Tibial artery (tissue), 4 donors: ENCODE results near the gene TOM1L2.

Experiments
- DNase-seq, 2 donors: peaks; one replicate each; pipeline ENCODE4 v3.0.0-alpha.2; 2019
- H3K27ac ChIP-seq, 2 donors: fragments of 200-600 bp; sonication (generic) in 1 of 2; 1 replicate in 1 of 2; 2 replicates in 1 of 2; pipeline ENCODE4 v1.5.1; 2018 to 2019; ENCODE audit warnings: mild to moderate bottlenecking in 1 of 2
- H3K27me3 ChIP-seq, 2 donors: fragments of 200-600 bp; sonication (generic) in 1 of 2; one replicate each; pipeline versions ENCODE4 v1.5.1 to v1.6.0; 2016 to 2019
- H3K36me3 ChIP-seq, 3 donors: fragments of 200-600 bp; sonication (generic) in 2 of 3; one replicate each; pipeline ENCODE4 v1.5.1; 2016 to 2019; ENCODE audit warnings: mild to moderate bottlenecking in 2 of 3
- H3K4me1 ChIP-seq, 4 donors: fragments of 200-600 bp; sonication (generic) in 2 of 4; 1 replicate in 3 of 4; 2 replicates in 1 of 4; pipeline ENCODE4 v1.5.1; 2016 to 2019
- H3K4me3 ChIP-seq, 2 donors: fragments of 200-600 bp; sonication (generic) in 1 of 2; 1 replicate in 1 of 2; 2 replicates in 1 of 2; pipeline ENCODE4 v1.5.1; 2018 to 2019; ENCODE audit warnings: mild to moderate bottlenecking in 2 of 2
- H3K9me3 ChIP-seq, 3 donors: fragments of 200-600 bp; sonication (generic) in 1 of 3; one replicate each; pipeline ENCODE4 v1.5.1; 2016 to 2019
- CTCF ChIP-seq, 2 experiments: fragments of 200-600 bp in 1 of 2; fragments of 450-650 bp in 1 of 2; IDR thresholded peaks; one replicate each; pipeline ENCODE4 v1.5.1; 2017 to 2019; ENCODE audit warnings: antibody characterized with exemption in 2 of 2, mild to moderate bottlenecking in 1 of 2, moderate library complexity in 1 of 2
- intact Hi-C: fragments of 100-400 bp; cut with DNase I; formaldehyde crosslinking; loops from one replicate; pipeline ENCODE4 v1.15.0; 2023; ENCODE audit warnings: low total_unique reads

TOM1L2 gene

GRCh38 chr17:17806611-17807274 lies 165.5 kb downstream of the TOM1L2 start:
- H3K27ac ChIP-seq: no peak overlapping the region
- peaks cover 0 to 27% (median 19%) of the 10 kb centered on the region in 4 donors for H3K4me1 ChIP-seq
- no peaks in the 10 kb centered on the region for H3K9me3 ChIP-seq
- no peaks in the 10 kb centered on the region for H3K27me3 ChIP-seq
- intact Hi-C loops: loop anchor here (10.0 kb wide), 1 partner anchor 218 kb away; no protein-coding TSS in a partner anchor
- H3K4me3 ChIP-seq: no peak overlapping the region
- TF ChIP-seq CTCF (IDR thresholded peaks at IDR 0.05): no peak
- peaks cover 0 to 55% (median 8%) of the 10 kb centered on the region in 3 donors for H3K36me3 ChIP-seq
- DNase-seq: no peak

DNA sequence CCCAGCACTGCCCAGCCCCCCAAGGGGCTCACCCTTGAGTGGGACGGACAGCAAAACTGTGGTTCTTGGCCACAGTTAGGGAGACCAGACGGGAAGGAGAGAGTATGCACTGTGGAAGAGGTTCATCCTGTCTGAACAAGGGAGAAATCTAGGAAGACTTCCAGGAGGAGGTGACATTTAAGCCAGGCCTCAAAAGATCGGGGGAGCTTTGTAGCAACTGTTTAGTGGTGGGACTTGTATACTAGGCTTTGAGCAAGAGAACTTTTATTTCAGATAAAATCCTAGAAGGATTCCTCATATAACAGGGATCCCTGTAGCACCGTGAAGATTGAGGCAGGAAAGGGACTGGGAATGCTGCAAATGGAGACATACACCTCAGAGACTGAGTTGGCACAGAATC lies 166.2 kb downstream of the TOM1L2 start:
- no peak for TF ChIP-seq CTCF (IDR thresholded peaks at IDR 0.05)
- peaks cover 0 to 60% (median 8%) of the 10 kb centered on the region in 3 donors for H3K36me3 ChIP-seq

GRCh38 chr17:17805575-17805974 lies 166.6 kb downstream of the TOM1L2 start:
- TF ChIP-seq CTCF (IDR thresholded peaks at IDR 0.05): no peak
- intact Hi-C loops: loop anchor here (10.0 kb wide), 1 partner anchor 219 kb away; no protein-coding TSS in a partner anchor
- Histone ChIP-seq H3K9me3 (no peaks in the 10 kb centered on the region), H3K36me3 (peaks cover 0 to 58% (median 8%) of the 10 kb centered on the region in 3 donors), H3K4me1 (peaks cover 0 to 15% (median 12%) of the 10 kb centered on the region in 4 donors), H3K27ac (no peak overlapping the region), H3K27me3 (no peaks in the 10 kb centered on the region), H3K4me3 (no peak overlapping the region)
- no peak for DNase-seq

More for the DNA sequence above, 166.2 kb downstream of the TOM1L2 start:
- no peak overlapping the region for H3K27ac ChIP-seq
- H3K27me3 ChIP-seq: no peaks in the 10 kb centered on the region
- no peak for DNase-seq
- H3K4me1 ChIP-seq: peaks cover 0 to 20% (median 14%) of the 10 kb centered on the region in 4 donors
- intact Hi-C loops: loop anchor here (10.0 kb wide), 1 partner anchor 219 kb away; no protein-coding TSS in a partner anchor
- no peak overlapping the region for H3K4me3 ChIP-seq
- no peaks in the 10 kb centered on the region for H3K9me3 ChIP-seq

GRCh38 chr17:17804007-17804406 lies 168.2 kb downstream of the TOM1L2 start:
- peaks cover 0 to 65% (median 8%) of the 10 kb centered on the region in 3 donors for H3K36me3 ChIP-seq
- no peak overlapping the region for H3K4me3 ChIP-seq
- H3K27me3 ChIP-seq: no peaks in the 10 kb centered on the region
- peaks cover 0 to 5% (median under 1%) of the 10 kb centered on the region in 4 donors for H3K4me1 ChIP-seq
- no peak for DNase-seq
- H3K9me3 ChIP-seq: no peaks in the 10 kb centered on the region
- TF ChIP-seq CTCF (IDR thresholded peaks at IDR 0.05): no peak
- intact Hi-C loops: loop anchor here (10.0 kb wide), 1 partner anchor 221 kb away; no protein-coding TSS in a partner anchor
- no peak overlapping the region for H3K27ac ChIP-seq

- no peak overlapping the region for H3K27ac ChIP-seq
These were observed 170.3 kb downstream of the TOM1L2 start for GRCh38 chr17:17801800-17802481.

More at GRCh38 chr17:17801800-17802481, 170.3 kb downstream of the TOM1L2 start:
- no peak for DNase-seq
- peaks cover 8 to 79% (median 11%) of the 10 kb centered on the region in 3 donors for H3K36me3 ChIP-seq
- H3K9me3 ChIP-seq: no peaks in the 10 kb centered on the region
- H3K4me3 ChIP-seq: no peak overlapping the region
- H3K4me1 ChIP-seq: peaks cover 0 to 5% (median 0%) of the 10 kb centered on the region in 4 donors
- TF ChIP-seq CTCF (IDR thresholded peaks at IDR 0.05): no peak
- intact Hi-C loops: loop anchor here (10.0 kb wide), 1 partner anchor 223 kb away; no protein-coding TSS in a partner anchor
- no peaks in the 10 kb centered on the region for H3K27me3 ChIP-seq
